Fibroblast of the conjunctiva (primary cell): ENCODE measurements around the gene AGPAT2.

Experiments used
- DNase-seq: peaks from one replicate; pipeline ENCODE4 v3.0.0-alpha.2; 2010; ENCODE audit warnings: low read depth

The AGPAT2 gene

DNA sequence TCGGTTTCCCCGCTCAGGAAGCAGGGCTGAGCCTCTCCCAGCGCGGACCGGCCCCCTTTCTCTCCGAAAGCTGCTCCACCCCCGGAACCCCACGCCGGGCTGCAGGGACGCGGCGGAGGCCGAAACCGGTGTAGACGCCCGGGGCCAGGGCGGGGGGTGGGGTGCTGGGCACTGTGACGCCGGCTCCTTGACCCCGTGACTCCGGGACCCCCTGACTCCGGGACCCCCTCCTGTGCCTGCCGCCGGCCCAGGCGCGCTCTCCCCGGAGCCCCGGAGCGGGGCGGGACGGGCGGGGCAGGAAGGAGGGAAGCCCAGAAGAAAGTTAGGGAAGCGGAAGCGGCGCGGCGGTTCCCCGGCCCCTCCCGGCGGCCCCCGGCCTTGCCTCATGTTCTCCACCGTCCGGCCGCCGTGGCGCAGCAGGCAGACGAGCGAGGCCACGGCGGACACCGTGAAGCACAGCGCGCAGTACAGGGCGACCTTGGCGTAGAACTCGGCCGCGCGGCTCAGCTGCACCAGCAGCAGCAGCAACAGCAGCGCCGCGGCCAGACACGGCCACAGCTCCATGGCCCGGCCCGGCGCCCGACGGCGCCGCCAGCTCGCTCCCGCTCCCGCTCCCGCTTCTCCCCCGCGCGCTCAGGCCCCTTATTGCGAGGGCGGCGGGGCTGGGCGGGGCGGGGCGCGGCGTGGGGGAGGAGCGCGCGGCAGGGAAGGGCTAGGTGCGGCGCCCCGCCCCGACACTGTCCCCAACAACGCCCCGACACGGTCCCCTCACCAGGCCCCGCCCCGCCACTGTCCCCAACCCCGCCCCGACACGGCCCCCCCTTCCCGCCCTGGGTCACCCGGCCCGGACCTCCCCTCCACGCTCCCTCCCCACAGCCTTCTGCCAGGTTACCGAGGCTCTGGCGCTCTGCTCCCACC, at the start of gene AGPAT2:
TSS of gene AGPAT2 (minus strand) at position 664 of the 918 bp plus-strand sequence. CDS start at position 564, 100 bp downstream.
- DNase-seq, result no peak

DNA sequence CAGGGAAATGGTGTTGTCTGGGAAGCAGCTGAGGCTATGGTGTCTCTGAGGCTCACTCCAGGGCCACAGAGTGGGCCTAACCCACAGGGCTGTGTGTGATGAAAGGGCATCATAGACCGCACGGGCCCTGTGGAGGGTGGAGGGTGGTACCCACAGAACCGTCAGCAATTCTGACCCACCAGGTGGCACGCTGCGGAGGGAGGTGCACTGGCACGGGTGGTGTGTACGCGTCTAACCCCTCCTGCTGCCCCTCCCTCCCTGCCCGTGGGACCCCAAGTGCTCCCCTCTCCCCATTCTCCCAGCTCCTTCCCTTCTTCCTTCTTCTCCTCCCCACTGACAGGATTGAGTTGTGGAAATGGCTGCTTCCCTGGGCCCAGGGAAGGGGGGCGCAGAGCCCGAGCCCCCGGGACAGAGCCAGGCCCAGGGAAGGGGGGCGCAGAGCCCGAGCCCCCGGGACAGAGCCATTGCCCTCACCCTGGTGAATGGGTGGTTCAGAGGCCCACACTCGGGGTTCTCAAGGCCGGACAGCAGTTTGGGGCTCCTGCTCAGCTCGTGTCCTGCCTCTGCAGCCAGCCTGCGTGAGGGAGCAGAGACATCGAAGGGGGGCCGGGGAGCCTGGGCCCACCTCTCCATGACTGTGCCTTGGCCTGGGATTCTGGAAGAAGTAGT, 48.7 kb upstream of the AGPAT2 start:
- no peak for DNase-seq

DNA sequence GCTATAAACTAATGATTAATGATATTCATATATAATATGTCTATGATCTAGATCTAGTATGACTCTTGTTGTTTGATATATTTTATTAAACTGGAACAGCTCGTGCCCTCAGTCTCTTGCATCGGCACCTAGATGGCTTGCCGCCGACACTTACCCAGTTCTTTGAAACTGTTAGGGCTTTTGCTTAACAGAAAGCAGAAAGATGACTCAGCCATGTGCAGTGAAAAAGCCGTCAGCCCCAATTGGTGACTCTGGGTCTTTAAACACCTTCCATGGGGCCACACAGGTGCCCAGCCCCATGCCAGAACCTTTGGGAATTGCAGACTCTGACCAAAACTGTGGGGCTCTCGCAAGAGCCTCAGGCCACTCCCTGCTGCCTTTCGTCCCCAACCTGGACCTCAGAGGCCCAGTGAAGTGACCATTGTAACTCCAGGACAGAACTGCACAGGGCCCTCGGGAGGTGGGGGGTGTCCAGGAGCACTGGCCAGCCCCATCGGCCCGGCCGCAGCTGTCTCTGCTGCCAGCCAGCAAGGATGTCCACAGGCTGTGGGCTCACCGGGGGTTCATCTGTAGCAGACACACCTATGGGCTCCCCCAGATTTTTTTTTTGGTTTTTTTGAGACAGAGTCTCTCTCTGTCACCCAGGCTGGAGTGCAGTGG, 47.7 kb upstream of the AGPAT2 start:
- DNase-seq, result no peak

- DNase-seq, result no peak
Observed at GRCh38 chr9:136733611-136734010, 46.4 kb upstream of the AGPAT2 start.

GRCh38 chr9:136732444-136733178, 45.4 kb upstream of the AGPAT2 start:
- no peak for DNase-seq

GRCh38 chr9:136729926-136730325, 42.7 kb upstream of the AGPAT2 start:
- no peak for DNase-seq

- DNase-seq, result no peak
Observed at GRCh38 chr9:136729144-136729543, 41.9 kb upstream of the AGPAT2 start.

DNA sequence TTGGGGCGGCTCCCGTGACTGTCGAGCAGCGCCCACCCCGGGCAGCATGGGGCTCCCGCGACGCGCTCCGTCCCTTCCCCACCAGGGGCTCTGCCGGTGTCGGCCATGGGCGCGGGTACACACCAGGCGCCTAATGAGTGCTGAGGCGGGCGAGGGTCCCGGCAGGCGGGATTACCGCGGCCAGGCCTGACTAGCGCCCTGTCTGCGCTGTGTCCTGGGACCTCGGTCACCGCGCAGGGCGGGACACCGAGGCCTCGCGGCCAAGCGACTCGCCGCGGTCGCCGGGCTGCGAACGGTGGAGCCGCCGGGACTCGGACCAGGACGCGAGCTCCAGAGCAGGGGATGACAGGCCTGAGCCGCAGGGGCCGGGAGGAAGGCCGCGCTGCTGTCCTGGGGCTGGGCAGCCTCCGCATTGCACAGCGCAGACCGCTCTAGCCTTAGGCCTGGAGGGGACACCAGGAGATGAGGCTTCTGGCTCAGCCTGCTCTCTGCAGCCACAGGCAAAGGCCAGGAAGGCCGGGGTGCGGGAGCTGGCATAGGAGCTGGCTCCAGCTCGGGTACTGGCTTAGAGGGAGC, 41.4 kb upstream of the AGPAT2 start:
- no peak for DNase-seq

DNA sequence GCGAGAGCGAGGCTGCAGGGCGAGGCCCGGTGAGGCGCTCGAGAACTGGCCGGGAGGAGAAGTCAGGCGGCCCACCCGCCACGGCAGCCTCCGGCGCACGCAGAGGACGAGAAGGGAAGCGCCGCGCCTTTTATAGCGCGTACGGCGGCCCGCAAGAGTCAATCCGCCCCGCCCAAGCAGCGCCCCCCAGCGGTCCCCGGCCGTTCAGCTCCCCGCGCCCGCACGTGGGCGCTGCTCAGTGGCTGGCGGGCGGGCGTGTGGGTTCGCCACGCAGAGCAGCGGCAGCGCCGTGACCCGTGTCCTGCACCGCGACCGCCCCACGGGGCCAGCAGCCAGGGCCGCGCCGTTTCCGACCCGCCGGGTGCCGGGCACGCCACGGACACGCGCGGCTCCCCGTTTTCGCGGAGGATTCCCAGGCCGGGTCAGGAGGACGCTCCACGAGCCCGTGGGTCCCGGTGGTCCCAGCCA, 40.9 kb upstream of the AGPAT2 start:
- peak; percentile 72 for DNase-seq

GRCh38 chr9:136726631-136727191, 39.5 kb upstream of the AGPAT2 start:
- DNase-seq, result no peak

- DNase-seq, result no peak
Observed at GRCh38 chr9:136726118-136726517, 38.9 kb upstream of the AGPAT2 start.

- DNase-seq, result no peak
Observed at GRCh38 chr9:136725612-136726011, 38.4 kb upstream of the AGPAT2 start.

GRCh38 chr9:136724772-136725171, 37.5 kb upstream of the AGPAT2 start:
- DNase-seq, result no peak

- no peak for DNase-seq
Observed at GRCh38 chr9:136723989-136724388, 36.7 kb upstream of the AGPAT2 start.

GRCh38 chr9:136723362-136723976, 36.2 kb upstream of the AGPAT2 start:
- no peak for DNase-seq

DNA sequence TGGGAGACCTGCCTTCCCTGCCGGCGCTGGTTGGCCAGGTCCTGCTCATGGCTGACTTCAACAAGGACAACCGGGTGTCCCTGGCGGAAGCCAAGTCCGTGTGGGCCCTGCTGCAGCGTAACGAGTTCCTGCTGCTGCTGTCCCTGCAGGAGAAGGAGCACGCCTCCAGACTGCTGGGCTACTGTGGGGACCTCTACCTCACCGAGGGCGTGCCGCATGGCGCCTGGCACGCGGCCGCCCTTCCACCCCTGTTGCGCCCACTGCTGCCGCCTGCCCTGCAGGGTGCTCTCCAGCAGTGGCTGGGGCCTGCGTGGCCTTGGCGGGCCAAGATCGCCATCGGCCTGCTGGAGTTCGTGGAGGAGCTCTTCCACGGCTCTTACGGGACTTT, 35.7 kb upstream of the AGPAT2 start:
- DNase-seq, result no peak

- DNase-seq, result no peak
Observed at GRCh38 chr9:136722093-136722968, 35.1 kb upstream of the AGPAT2 start.

DNA sequence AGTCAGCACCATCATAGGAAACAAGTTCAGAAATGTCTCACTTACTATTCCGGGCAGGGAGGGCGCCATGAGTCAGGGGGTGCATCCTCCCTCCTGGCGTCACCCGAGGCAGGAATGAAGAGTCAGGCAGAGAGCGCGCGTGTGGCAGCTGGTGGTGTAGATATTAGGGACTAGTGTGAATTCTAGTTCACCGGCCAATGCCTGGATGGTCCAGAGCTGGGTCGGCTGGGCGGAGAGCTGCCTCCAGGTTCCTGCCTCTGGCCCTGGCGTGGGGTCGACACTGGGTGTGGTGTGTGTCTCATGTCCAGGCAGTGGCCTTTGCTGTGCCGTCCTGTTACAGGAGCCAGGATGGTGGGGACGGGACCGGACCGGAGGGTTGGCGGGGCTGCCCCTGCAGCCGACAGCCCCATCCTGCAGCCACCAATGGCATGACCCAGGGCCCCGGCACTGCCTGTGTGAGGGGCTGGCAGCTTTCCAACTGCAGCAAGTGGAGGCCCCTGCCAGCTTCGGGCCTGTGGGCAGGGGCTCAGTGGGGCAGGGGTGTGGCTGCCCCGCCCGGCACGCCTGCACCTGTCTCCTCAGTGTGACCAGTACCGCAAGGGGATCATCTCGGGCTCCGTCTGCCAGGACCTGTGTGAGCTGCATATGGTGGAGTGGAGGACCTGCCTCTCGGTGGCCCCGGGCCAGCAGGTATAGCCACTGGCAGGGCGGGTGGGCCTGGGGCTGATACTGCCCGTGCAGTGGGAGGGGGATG, 34.3 kb upstream of the AGPAT2 start:
- no peak for DNase-seq

- no peak for DNase-seq
Observed at GRCh38 chr9:136720898-136721338, 33.7 kb upstream of the AGPAT2 start.
